ENCODE data around the gene MBP.
"Not testable (repeated sequence)": the region's sequence is repeated elsewhere in the genome, so short reads cannot be mapped to it uniquely, and the experiment has no call there.

The MBP gene

DNA sequence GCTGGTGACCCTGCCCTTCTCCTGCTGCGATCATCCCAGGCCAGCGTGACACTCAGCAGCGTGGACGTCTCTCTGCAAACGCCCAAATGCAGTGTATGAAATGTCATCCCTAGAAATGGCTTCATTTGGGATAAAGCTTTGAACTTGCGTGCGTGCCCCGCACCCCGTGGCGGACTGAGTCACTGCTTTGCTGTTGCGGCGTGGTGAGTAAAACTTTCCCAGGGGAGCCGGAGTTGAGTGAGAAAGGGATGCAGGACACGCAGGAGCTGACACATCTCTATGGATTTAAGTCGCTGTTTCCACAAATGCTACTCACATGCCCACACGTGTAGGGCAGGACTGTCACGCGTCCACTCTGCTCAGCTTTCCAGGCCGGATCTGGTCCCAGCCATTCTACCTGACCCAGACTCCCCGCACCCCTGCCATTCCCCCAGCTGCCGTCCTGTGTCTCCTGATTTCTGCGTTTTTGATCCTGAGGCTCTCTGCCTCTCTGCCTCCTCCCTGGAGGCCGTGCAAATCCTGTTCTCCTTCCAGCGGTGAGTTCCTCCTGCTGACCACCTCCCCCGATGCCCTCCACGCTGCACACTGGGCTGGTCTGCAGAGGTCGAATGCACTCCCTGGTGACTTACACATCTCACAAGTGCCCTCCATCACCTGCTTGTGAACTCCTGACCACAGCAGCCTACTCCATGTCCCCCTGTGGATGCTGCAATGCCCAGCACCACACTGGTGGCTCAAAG lies 88.9 kb downstream of the MBP start:
- no peak for FAIRE-seq

DNA sequence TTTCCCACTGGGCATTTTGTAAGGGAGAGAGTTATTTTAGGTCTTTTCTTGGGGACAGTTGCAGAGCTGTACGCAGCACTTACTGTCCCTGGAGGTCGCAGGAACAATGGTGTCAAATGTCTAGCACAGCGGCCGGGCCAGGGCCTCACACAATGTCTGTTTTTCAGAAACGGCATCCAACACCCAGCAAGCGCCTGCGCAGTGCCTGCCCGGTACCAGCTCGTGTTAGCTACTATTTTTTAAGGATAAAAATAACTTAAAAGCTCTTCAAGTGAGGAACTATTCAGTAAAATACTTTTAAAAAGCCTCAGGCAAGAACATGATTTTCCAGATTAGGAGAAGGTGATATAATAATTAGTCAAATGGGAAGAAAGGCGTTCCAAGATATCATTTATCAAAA lies 90.0 kb downstream of the MBP start:
- no peak for FAIRE-seq

DNA sequence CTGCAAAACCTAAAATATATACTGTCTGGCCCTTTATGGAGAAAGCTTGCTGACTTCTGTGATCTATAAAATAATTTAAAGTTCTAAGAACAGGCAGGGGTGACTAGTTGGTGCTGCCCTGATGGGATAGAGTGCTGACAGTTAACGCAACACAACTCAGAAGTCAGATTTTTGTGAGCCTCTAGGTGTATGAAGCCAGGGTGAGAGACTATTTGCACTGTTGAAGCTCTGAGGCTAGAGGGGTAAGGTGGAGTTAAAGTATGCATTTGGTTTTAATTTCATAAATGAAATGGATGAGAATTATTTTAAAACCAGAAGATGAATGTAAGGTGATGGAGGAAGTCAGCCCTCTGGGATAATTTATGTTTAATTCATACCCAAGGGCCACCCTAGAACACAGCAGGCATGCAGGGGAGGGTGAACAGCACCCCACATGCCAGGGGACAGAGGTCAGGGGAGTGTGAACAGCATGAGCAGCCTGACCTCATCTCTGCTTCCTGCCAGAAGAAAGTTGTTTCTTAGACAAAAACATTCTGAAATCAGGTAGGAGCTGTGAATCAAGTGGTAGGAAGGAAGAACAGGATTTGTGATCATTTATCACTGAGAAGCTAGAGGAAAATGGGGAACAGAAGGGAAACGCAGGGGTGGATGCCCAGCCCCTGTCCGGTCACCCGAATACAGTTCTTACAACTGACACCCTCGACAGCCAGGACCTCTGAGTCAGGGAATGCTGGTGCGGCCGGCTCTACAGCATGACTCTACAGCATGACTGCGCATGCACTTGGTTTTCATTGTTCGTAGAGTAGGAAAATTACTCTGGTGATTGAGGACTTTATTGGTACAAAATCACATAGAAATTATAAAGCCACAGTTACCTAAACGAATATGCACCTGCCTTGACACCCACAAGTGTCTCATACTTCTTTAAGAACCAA lies 93.1 kb downstream of the MBP start:
- no peak for FAIRE-seq

DNA sequence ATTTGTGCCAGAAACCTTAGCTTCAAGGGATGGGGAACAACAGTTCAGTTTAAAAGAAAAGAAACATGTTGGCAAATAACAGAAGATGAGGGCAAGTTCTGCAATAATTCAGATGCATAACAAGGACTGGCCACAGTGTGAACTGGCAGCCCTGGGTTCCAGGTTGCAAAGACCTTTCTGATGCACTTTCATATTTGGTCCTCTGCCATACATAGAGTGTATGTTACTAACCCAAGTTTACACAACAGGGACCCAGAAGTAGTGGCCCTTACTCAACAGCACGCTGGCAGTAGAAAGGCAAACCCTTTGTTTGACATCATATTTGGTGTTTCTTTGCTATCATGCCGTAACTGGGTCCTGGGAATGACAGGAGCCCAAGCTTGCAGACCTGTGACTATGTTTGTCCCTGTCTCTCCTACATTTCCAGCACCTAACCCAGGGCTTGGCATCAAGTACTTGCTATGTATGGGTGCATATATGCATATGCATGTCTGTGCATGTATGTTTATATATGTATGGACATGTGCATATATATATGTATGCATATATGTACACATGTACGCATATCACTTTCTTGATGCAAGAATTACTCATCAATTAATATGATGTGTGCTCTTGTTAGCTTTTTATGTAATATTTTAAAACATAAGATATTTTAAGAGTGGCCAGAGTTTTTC lies 94.3 kb downstream of the MBP start:
- no peak for FAIRE-seq

DNA sequence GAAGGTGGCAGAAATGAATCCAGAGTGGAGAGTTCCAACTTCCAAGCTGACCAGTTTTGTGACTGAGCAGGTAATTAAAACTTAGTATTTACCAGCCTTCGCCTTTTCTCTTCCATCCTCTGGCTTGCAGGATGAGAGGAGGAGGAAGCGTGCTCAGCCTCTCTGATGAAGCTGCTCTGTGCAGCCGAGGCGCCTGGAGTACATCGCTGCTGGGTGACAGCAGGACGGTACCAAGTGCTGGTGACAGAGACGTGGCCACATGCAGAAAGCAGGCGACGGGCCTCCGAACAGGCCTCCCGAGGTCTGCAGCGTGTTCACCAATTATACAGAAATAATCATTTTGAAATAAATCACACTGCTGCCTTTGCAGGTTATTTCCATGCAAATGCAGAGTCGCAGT lies 95.0 kb downstream of the MBP start:
- FAIRE-seq = no peak

DNA sequence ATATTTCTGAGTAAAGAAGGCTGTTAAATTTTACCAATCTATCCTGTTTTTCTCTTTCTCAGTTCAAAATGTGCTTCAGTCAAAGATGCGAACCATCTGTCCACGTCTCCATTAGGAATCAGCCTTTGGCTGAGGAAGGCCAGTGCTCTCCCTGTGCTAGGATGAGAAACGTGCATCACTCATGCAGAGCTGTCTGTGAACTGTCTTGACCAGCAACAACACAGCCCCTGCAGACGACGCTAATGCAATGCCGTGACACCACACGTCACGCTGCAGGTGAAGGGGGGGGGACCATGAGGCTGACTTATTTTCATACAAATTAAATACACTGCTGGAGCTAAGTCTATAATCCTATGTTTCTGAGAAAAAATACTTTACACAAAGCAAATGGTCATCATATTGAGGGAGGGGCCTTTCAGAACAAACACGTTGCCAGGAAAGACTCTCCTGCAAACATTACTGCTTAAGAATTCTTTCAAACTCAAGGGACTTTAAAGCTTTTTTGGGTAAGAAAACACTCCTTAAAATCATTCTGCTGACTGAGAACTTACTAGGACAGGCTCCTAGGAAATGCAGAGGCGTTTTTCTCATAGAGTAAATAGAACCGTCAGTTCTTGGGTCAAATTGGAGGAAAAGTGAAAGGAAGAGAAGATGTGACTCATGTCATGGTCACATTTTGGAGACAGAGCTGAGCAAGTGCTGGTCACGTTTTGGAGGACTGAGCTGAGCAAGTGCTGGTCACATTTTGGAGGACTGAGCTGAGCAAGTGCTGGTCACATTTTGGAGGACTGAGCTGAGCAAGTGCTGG lies 97.0 kb downstream of the MBP start:
- FAIRE-seq = no peak

DNA sequence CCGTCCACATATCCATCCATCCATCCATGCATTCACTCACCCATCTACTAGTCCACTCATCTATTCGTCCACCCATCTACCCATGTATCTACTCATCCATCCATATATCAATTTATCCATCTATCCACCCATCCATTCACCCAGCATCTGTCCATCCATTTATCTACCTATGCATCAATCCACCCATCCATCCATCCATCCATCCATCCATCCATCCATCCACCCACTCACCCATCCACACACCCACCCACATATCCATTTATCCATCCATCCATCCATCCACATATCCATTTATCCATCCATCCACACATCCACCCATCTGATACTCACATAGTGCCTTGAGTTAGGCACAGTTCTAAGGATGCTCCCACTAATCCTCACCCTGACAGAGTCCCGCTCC lies 99.0 kb downstream of the MBP start:
- FAIRE-seq = no peak

DNA sequence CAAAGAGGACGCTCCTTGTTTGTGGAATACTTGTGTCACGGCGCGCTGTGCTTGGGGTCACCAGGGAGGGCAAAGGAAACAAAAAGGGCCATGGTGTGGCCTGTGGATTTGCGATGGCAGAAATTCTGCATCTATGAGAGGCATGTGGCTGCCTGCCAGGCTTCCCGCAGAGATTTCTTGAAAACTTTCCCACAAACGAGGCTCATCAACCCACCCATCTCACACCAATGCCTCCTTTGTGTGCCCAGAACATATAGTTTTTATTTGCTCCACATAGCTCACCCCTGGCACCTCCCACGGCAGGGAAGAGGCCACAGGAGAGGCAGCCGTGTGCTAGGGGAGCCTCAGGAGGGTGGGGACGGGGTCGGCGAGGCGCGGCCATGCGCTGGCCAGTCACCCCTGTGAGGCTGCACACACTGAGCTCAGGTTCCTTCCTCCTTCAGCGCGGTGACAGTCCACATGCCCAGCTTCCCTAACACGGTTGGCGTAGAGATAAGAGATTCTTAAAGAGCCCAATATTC lies 100.3 kb downstream of the MBP start:
- no peak for FAIRE-seq

DNA sequence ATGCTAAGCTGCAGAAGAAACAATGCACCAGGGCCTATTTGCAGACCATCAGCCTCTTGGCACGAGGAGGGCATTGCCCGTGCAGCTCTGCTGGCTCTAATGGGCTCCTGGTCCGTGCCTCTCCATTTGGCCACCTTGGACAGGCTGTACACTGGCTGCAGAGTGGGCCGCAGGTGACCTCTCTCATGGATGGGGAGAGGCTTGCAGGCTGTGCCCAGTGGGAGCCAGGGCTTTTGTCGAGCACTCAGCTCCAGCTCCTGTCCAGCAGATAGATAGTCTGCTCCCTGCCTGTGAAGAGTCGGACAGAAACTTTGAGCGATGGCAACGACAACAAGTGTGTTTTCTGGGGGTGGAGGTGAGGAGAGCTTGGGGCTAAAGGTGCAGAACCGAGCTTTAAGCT lies 100.9 kb downstream of the MBP start:
- FAIRE-seq = no peak

DNA sequence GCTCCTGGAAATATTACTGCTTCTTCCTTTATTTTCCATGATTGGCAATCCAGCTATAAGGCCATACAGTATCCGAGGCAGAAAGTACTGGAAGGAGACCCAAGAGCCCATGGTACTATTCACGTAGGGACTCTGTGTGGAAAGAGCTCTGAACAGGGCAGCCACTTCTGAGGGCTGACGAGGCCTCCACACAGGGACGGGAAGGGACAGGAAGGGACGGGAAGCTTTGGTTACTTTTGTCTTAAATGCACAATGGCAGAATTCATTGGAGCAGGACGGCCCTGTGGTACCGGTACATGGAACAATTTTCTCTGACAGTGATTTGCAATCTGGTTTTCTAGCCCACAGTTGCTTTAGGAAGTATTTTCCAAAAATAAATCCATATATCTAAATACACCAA lies 102.4 kb downstream of the MBP start:
- FAIRE-seq = no peak

DNA sequence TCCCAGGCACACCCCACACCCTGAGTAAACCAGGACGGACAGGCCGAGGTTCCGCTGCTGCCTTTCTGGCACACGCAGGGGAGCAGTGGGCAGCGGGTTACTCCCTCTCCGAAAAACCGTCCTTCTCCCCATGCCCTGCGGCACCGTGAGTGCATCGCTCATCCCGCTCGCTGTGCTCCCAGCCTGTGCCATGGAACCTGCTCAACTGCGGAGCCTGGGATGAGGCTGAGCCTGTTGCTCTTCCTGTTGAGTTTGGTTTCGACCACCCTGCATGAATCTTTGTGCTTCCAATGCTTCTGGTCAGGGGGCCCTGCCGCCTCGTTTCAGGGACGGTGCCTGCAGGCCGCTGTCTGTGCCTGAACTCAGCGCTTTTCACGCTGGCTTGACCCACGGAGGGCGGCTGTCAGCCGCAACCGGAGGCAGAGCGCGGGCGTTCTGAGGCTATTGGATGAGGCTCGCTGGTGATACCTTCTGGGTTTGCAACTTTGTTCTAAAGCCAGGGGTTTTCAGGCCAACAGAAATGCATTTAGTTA lies 106.7 kb downstream of the MBP start:
- FAIRE-seq = no peak

DNA sequence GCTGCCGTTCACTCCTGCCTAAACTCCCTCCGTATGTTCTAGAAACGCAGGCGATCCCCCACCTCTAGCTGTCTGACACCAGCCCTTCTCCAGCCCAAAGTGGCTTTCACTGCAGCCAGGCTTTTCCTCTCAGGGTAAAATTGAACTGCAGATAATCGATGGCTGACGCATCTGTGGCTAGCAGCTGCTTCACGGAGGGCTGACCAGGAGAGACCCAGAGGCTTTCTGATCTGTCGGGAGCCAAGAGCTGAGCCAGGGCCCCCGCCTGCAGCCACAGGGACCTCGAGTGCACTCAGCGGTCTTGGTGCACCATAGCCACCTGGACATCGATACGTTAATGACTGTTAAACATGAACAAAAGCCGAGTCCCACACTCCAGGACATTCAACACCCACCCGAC lies 107.5 kb downstream of the MBP start:
- FAIRE-seq = no peak

DNA sequence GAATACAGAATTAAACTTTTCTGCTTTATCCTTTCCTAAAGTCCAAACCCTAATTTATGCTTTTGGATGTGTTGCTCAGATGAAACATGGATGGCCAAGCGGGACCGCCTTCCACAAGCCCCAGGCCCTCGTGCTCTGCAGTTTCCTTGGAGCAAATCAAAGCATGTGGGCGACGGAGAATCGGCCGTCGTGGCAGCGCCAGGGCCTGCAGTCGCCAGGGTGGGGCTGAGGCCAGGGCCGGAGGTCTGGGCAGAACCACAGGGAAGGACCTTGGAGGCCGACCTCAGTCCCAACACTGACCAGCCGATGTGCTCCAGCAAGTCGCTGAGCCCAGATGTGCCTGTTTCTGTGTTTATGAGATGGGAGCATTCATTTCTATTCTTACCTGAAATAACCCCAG lies 108.1 kb downstream of the MBP start:
- FAIRE-seq = no peak

DNA sequence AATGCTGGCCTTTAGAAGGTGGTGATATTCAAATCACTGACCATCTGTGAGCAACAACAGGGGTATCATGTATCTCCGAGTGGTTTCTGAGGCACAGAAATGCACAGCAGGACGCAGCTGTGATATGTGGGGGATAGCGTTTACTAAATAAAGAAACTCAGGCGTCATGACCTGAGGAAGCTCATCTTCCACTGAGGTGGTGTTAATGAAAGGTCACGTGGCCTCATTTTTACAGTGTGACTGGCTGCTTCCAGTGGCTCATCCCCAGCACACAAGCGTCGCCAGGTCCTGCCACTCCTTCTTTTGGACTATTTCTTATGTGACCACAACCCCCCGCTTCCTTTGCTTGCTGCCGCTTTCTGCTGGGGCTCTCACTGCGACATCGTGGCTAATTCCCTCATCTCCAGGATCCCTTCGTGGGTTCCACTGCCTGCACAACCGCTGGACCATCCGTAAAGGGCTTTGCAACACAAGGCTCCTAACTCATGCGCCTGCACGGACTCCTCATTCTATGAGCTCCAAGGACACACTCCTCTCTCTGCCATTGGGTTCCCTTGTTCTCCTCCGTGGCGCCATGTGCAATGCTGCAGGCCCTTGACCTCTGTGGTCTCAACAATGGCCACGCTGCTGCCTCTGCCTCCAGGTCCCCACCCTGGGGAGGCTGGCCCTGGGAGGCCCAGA lies 109.3 kb downstream of the MBP start:
- no peak for FAIRE-seq

DNA sequence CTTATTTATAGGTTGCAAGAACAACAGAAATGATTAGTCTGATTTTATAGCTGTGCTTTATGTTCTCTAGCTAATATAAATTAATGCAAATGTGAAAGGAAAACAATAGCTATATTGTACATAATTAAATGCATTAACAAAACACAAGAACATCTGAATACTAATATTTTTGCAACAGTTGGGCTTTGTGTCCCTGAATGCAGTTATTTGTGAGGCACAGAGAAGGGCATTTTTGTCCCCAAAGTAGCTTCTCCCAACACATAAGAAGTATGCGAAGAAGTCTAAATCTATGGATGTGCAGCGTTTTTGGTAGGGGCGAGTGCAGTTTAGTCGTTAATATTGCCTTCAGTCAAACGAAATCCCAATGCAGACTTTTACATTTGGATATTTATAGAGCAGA lies 110.0 kb downstream of the MBP start:
- FAIRE-seq = no peak

DNA sequence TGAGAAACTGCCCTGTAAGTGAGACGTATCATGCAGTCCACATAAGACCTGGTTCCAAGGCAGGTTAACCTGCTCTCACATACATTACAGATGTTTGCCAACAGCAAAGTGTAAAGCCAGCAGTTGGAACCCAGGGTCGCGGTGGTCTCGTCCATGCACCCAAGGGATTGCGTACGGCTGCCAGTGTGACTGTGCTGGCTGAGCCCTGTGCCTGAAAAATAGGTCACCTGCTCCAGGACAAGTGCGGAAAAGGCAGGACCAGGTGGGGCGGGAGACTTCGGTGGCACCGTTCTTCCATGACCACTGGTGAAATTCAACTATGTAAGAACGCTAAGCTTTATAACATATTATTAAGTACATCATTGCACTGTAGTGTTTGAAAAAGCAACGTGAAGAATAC lies 110.5 kb downstream of the MBP start:
- no peak for FAIRE-seq

DNA sequence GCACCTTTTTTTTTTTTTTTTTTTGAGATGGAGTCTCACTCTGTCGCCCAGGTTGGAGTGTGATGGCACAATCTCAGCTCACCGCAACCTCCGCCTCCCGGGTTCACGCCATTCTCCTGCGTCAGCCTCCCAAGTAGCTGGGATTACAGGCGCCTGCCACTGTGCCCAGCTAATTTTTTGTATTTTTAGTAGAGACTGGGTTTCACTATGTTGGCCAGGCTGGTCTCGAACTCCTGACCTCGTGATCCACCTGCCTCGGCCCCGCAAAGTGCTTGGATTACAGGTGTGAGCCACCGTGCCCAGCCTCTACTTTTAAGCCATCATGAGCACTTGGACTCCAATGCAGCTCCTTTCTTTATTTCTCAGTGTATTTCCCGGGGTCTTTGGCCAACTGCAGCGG lies 111.1 kb downstream of the MBP start:
- not testable (repeated sequence) for FAIRE-seq

DNA sequence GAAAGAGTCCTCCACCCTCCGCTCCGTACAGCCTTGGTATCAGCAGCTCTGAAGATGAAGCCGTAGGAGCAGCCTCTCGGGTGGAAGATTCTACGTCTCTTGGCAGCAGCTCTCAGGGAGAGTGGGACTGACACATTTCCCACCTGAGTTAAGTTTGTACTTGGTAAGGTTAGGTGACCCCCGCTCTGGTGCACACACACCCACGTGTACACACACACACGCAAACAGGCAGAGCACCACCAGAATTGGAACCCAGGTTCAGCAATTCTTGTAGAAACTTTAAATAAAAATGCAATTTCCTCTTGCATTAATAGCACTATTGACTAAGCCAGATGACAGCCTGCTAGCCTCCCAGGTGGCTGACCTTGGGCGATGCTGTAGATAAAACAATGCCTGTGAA lies 111.5 kb downstream of the MBP start:
- FAIRE-seq = no peak

DNA sequence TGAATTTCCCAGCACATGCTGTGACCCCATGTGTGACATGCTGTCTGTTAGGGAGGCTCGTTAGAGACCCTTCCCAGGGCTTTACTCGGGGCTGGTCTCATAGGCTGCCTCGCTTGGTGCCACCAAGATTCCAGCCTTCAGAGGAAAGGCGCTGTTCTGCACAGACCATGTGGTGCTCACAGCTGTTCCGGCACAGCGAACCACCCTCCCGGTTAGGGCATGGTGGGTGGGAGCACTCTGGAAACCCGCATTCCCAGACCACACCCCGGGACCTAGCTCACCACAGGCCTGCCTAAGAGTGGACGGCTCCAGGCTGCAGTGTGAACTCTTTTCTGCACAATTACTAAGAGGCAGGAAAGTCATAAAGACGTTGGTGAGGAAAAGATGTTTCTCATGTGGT lies 112.0 kb downstream of the MBP start:
- FAIRE-seq = no peak

DNA sequence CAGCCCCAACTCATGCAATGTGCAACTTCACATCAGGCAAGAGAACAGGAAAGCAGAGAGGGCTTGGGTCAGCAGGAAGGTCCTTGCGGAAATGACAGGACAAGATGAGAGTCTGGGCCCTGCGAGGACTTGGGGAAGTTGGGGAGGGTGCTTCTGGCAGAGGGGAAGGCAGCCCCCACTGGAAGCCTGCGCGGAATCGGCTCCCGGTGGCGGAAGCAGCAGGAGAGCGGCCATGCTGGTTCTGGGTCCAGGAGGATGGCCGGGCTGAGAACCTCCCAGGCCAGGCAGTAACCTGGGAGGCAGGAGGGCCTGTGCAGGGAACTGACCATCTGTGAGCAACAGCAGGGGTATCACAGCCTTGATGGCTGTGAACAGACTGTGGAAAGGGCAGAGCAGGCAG lies 112.9 kb downstream of the MBP start:
- no peak for FAIRE-seq

DNA sequence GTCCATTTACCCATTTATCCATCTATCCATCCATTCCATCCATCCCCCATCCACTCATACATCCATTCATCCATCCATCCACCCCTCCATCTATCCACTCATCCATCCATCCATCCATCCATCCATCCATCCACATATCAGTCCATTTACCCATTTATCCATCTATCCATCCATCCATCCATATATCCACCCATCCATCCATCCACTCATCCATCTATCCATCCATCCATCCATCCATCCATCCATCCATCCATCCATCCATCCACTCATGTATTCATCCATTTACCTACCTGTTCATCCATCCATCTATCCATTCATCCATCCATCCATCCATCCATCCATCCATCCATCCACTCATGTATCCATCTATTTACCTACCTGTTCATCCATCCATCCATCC lies 113.9 kb downstream of the MBP start:
- not testable (repeated sequence) for FAIRE-seq

DNA sequence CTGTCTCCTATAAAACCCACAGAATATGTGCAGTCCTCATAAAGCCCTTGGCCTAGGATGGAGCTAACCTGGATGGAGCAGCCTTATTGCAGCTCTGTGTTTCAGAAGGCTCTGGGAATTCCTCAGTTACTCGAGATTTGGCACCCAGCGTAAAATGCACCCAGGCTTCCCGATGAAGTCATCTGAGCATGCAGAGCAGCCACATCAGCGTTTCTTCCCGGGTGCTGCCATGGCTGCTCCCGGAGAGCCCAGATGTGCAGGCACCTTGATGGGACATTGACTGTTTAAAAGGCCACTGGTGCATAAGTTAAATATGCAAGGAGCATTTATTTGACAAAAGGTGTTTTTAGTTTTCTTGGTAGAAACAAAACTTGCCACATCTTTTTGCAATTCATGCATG lies 115.2 kb downstream of the MBP start:
- no peak for FAIRE-seq

Data from G401.6 (cell line).